Activated CD4-positive, alpha-beta T cell treated with anti-CD3 and anti-CD28 coated beads for 36 hours (primary cell): Measurements from ENCODE around the gene ZMIZ1. TPM values are rescaled to one million over a fixed set of nuclear protein-coding genes. Genes with fewer than 3 reads are reported as not detected.

Experiments
- ATAC-seq: fragments of 200-7000 bp; cut with Tn5 transposase; one replicate; pipeline ENCODE4 v1.10.0; 2021; ENCODE audit warnings: mild to moderate bottlenecking, moderate library complexity
- CTCF ChIA-PET: fragments of 350-600 bp; sonication (Branson Sonifier 250); formaldehyde crosslinking; loops from one replicate; lab custom pipeline; 2021; ENCODE audit warnings: antibody characterized with exemption; lab: Charles Lee
- POLR2A ChIA-PET: fragments of 350-600 bp; sonication (Branson Sonifier 250); formaldehyde crosslinking; loops from one replicate; lab custom pipeline; 2021; ENCODE audit warnings: antibody characterized with exemption, inconsistent platforms; lab: Charles Lee
- DNase-seq: peaks from one replicate; pipeline ENCODE4 v3.0.0-alpha.2; 2020
- H3K27ac Mint-ChIP-seq: one replicate; pipeline ENCODE4 v1.8.0; 2021; ENCODE audit warnings: mixed read lengths
- H3K27me3 Mint-ChIP-seq: one replicate; pipeline ENCODE4 v1.8.0; 2021; ENCODE audit warnings: mixed read lengths
- H3K36me3 Mint-ChIP-seq: one replicate; pipeline ENCODE4 v1.8.0; 2021; ENCODE audit warnings: low read depth, mixed read lengths
- H3K4me1 Mint-ChIP-seq: one replicate; pipeline ENCODE4 v1.8.0; 2021; ENCODE audit warnings: mixed read lengths
- H3K4me3 Mint-ChIP-seq: one replicate; pipeline ENCODE4 v1.8.0; 2021; ENCODE audit warnings: mild to moderate bottlenecking, moderate library complexity, mixed read lengths
- H3K9me3 Mint-ChIP-seq: one replicate; pipeline ENCODE4 v1.8.0; 2021; ENCODE audit warnings: low read depth, mixed read lengths
- intact Hi-C, 2 experiments: fragments of 100-400 bp; cut with DNase I in 1 of 2; cut with micrococcal nuclease in 1 of 2; formaldehyde crosslinking; loops; one replicate each; pipeline versions ENCODE4 v1.14.2 to v1.15.1; 2022 to 2024; cut with DNase I, micrococcal nuclease
- total RNA-seq, 2 experiments: library from RNA; stranded (reverse); gene quantifications; one replicate each; pipeline ENCODE4 v1.2.3, GENCODE V29; 2021

Gene ZMIZ1
- total RNA-seq, 2 experiments from 2014 or later: 33.9 to 34.3 TPM

DNA sequence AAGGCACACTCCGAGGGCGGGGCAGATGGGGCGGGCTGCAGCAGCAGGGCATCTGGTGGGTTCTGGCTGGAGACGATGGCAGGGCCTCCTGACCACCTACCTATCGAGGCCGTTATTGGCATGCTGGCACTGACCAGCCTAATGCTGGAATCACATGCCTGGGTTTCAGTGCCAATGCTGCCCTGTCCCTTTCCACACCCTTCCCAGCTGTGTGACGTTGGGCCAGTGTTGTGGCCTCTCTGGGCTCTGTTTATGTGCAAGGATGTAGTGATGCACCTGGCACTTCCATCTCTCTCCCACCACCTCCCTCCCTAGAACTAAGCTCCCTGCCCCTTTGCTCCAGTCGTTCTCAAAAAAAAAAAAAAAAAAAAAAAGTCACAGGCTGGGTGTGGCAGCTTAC is 132.9 kb downstream of the ZMIZ1 start:
- DNase-seq (no peak), ATAC-seq (no peak)
- ChIA-PET POLR2A (no interaction called here), CTCF (interaction anchor here (1.5 kb wide), 1 partner anchor 12 kb away, joined by 4 read pairs; no protein-coding TSS in a partner anchor)
- no peak overlapping the region for H3K4me3 Mint-ChIP-seq
- no peaks in the 10 kb centered on the region for H3K9me3 Mint-ChIP-seq
- intact Hi-C loops: no loop called here
- H3K27me3 Mint-ChIP-seq: no peaks in the 10 kb centered on the region
- H3K27ac Mint-ChIP-seq: no peak overlapping the region
- peaks cover 3% of the 10 kb centered on the region for H3K36me3 Mint-ChIP-seq
- no peaks in the 10 kb centered on the region for H3K4me1 Mint-ChIP-seq

DNA sequence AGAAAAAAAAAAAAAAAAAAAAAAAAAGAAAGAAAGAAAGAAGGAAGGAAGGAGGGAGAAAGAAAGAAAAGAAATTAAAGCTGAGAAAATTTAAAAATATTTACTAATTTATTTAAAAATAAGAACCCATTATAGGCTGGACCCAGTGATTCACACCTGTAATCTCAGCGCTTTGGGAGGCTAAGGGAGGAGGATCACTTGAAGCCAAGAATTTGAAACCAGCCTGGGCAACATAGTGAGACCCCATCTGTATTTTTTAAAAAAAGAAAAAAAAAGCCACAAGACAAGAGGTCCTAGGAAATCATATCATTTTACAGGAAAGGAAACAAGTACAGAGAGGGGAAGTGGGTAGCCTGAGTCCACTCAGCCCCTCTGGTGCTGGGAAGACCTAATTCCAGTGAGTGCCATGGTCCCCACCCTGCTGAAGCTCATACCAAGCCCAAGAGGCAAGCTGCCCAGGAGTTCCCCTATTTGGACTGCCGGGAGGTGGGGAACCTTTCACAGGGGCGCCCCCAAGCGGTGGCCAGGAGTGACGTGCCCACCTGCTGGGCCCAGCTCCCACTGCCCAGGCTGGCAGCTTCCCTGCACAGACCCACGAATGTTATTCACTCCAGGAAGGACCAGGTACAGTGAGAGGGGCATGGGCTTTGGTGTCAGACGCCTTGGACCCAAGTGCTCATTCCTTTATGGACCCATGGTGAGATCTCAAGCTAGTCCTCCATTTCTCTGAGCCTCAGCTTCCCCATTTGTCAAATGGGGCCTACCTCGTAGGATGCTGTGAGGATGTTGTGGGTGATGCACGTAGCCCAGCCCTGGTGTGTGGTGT is 133.6 kb downstream of the ZMIZ1 start:
- Mint-ChIP-seq H3K9me3 (no peaks in the 10 kb centered on the region), H3K27ac (no peak overlapping the region), H3K27me3 (no peaks in the 10 kb centered on the region), H3K4me3 (no peak overlapping the region), H3K4me1 (no peaks in the 10 kb centered on the region), H3K36me3 (peaks cover 3% of the 10 kb centered on the region)
- POLR2A ChIA-PET: no interaction called here
- intact Hi-C loops: no loop called here
- peak; percentile 70 for DNase-seq
- ATAC-seq: no peak
- CTCF ChIA-PET: interaction anchor here (0.6 to 1.5 kb wide), 3 partner anchors 11 to 172 kb away, joined by 3 to 4 read pairs (median 3); no protein-coding TSS in a partner anchor

DNA sequence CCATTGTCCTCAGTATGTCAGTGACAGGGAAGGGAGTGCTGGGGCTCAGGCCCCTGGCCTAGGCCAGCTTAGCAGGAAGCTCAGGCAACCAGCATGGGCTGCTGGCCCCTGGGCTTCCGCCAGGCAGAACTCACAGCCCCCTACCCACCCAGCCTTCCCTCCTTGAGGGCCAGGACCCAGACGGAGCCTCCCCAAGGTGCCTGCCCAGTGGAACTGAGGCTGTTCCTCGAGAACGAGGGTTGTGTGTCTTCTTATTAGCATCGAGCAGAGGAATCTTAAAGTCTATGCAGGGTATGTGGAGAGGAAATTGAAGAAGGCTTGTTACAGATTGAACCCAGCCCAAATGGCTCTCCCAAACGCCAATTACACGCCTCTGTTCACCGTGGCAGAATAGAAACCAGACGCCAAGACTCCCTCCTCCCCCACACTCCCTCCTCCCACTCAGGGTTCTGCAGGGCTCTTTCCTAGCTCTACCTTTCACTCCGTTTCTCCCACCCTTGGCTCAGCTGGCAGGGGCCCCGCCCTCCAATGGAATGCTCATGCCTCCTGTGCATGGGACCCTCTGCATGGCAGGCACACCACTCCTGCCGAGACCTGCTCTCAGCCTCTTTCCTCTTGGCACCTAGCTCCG is 134.4 kb downstream of the ZMIZ1 start:
- DNase-seq: no peak
- Mint-ChIP-seq H3K36me3 (peaks cover 3% of the 10 kb centered on the region), H3K27ac (no peak overlapping the region), H3K4me1 (no peaks in the 10 kb centered on the region), H3K9me3 (no peaks in the 10 kb centered on the region), H3K27me3 (no peaks in the 10 kb centered on the region), H3K4me3 (no peak overlapping the region)
- intact Hi-C loops: no loop called here
- ChIA-PET CTCF (interaction anchor here (0.6 to 1.5 kb wide), 7 partner anchors 8 to 171 kb away, joined by 3 to 10 read pairs (median 3); no protein-coding TSS in a partner anchor), POLR2A (no interaction called here)
- no peak for ATAC-seq

DNA sequence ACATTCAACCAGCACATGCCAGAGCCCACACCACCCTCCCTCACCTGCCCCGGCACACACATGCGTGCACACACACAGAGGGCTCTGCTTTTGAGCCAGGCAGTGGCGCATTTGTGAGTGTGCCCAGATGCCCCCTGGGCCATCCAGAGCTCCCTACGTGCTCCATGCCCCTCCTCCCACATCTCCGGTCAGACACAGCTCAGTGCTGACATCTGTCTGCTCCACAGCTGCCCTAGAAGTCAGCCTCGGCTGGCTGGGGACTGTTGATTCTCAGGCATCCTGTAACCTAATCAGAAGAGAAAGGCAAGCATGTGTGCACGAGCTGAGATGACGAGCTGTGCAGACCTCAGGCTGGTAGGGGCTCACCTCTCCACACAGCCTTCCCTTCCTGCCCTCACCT is 135.1 kb downstream of the ZMIZ1 start:
- DNase-seq (no peak), ATAC-seq (no peak)
- intact Hi-C loops: no loop called here
- H3K4me1 Mint-ChIP-seq: no peaks in the 10 kb centered on the region
- no peak overlapping the region for H3K4me3 Mint-ChIP-seq
- H3K27me3 Mint-ChIP-seq: no peaks in the 10 kb centered on the region
- no peaks in the 10 kb centered on the region for H3K9me3 Mint-ChIP-seq
- POLR2A ChIA-PET: no interaction called here
- CTCF ChIA-PET: interaction anchor here (0.6 to 1.5 kb wide), 7 partner anchors 8 to 679 kb away, joined by 3 to 10 read pairs (median 3); no protein-coding TSS in a partner anchor
- no peak overlapping the region for H3K27ac Mint-ChIP-seq
- peaks cover 3% of the 10 kb centered on the region for H3K36me3 Mint-ChIP-seq

- ChIA-PET POLR2A (no interaction called here), CTCF (interaction anchor here (0.6 to 1.8 kb wide), 2 partner anchors 11 to 77 kb away, joined by 3 to 9 read pairs; no protein-coding TSS in a partner anchor)
- Mint-ChIP-seq H3K4me1 (no peaks in the 10 kb centered on the region), H3K4me3 (no peak overlapping the region), H3K36me3 (peaks cover 3% of the 10 kb centered on the region), H3K27me3 (no peaks in the 10 kb centered on the region), H3K27ac (no peak overlapping the region), H3K9me3 (no peaks in the 10 kb centered on the region)
- intact Hi-C loops: no loop called here
- ATAC-seq (no peak), DNase-seq (no peak)
Measured at GRCh38 chr10:79206300-79207095, 137.7 kb downstream of the ZMIZ1 start.

GRCh38 chr10:79207096-79207357 is 138.3 kb downstream of the ZMIZ1 start:
- no peak overlapping the region for H3K27ac Mint-ChIP-seq
- DNase-seq (no peak), ATAC-seq (no peak)
- ChIA-PET CTCF (no interaction called here), POLR2A (no interaction called here)
- H3K27me3 Mint-ChIP-seq: no peaks in the 10 kb centered on the region
- H3K4me1 Mint-ChIP-seq: no peaks in the 10 kb centered on the region
- peaks cover 3% of the 10 kb centered on the region for H3K36me3 Mint-ChIP-seq
- no peak overlapping the region for H3K4me3 Mint-ChIP-seq
- H3K9me3 Mint-ChIP-seq: no peaks in the 10 kb centered on the region
- intact Hi-C loops: no loop called here

GRCh38 chr10:79207726-79208125 is 139.0 kb downstream of the ZMIZ1 start:
- H3K9me3 Mint-ChIP-seq: no peaks in the 10 kb centered on the region
- peaks cover 3% of the 10 kb centered on the region for H3K36me3 Mint-ChIP-seq
- H3K4me1 Mint-ChIP-seq: no peaks in the 10 kb centered on the region
- H3K4me3 Mint-ChIP-seq: no peak overlapping the region
- H3K27me3 Mint-ChIP-seq: no peaks in the 10 kb centered on the region
- H3K27ac Mint-ChIP-seq: no peak overlapping the region
- ChIA-PET CTCF (no interaction called here), POLR2A (no interaction called here)
- intact Hi-C loops: no loop called here
- DNase-seq (no peak), ATAC-seq (no peak)

- ChIA-PET CTCF (interaction anchor here (1.3 to 1.6 kb wide), 2 partner anchors 11 to 13 kb away, joined by 3 to 4 read pairs; no protein-coding TSS in a partner anchor), POLR2A (no interaction called here)
- ATAC-seq (no peak), DNase-seq (no peak)
- H3K4me3 Mint-ChIP-seq: no peak overlapping the region
- intact Hi-C loops: no loop called here
- peaks cover 1% of the 10 kb centered on the region for H3K36me3 Mint-ChIP-seq
- no peaks in the 10 kb centered on the region for H3K27me3 Mint-ChIP-seq
- no peaks in the 10 kb centered on the region for H3K9me3 Mint-ChIP-seq
- no peaks in the 10 kb centered on the region for H3K4me1 Mint-ChIP-seq
- H3K27ac Mint-ChIP-seq: no peak overlapping the region
Measured at GRCh38 chr10:79208251-79208983, 139.7 kb downstream of the ZMIZ1 start.

GRCh38 chr10:79209340-79209739 is 140.6 kb downstream of the ZMIZ1 start:
- Mint-ChIP-seq H3K36me3 (no peaks in the 10 kb centered on the region), H3K4me3 (no peak overlapping the region), H3K27me3 (no peaks in the 10 kb centered on the region), H3K27ac (no peak overlapping the region), H3K4me1 (no peaks in the 10 kb centered on the region), H3K9me3 (no peaks in the 10 kb centered on the region)
- no peak for ATAC-seq
- ChIA-PET CTCF (interaction anchor here (0.7 to 1.6 kb wide), 3 partner anchors 12 to 185 kb away, joined by 3 to 4 read pairs (median 3); no protein-coding TSS in a partner anchor), POLR2A (no interaction called here)
- no peak for DNase-seq
- intact Hi-C loops: no loop called here

DNA sequence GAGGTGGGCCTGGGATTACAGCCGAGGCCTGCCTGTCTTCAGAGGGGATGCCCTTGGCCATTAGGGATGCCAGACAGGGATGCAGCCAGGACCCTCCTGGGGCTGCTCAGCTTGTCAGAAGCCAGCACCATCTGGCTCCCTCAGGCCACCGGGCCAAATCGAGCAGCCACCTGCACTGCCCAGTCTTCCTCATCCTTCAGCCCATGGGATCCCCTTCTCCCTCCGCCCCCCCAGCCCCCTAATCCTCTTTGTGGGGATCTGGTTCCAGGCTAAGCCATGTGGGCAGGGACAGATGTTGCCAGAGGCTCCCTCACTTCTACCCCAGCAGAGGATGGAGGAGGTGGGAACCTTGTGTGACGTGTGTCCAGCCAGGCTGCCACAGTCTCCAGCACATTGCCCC is 141.1 kb downstream of the ZMIZ1 start:
- Mint-ChIP-seq H3K9me3 (no peaks in the 10 kb centered on the region), H3K27ac (no peak overlapping the region), H3K36me3 (no peaks in the 10 kb centered on the region), H3K4me1 (no peaks in the 10 kb centered on the region), H3K4me3 (no peak overlapping the region), H3K27me3 (no peaks in the 10 kb centered on the region)
- intact Hi-C loops: no loop called here
- no peak for DNase-seq
- CTCF ChIA-PET: interaction anchor here (0.7 to 1.6 kb wide), 3 partner anchors 12 to 186 kb away, joined by 3 to 4 read pairs (median 3); no protein-coding TSS in a partner anchor
- ATAC-seq: no peak
- POLR2A ChIA-PET: no interaction called here

GRCh38 chr10:79210672-79211071 is 141.9 kb downstream of the ZMIZ1 start:
- no peak overlapping the region for H3K4me3 Mint-ChIP-seq
- no peaks in the 10 kb centered on the region for H3K4me1 Mint-ChIP-seq
- H3K36me3 Mint-ChIP-seq: no peaks in the 10 kb centered on the region
- CTCF ChIA-PET: interaction anchor here (1.2 kb wide), 1 partner anchor 9 kb away, joined by 3 read pairs; no protein-coding TSS in a partner anchor
- H3K27ac Mint-ChIP-seq: no peak overlapping the region
- intact Hi-C loops: no loop called here
- H3K9me3 Mint-ChIP-seq: no peaks in the 10 kb centered on the region
- H3K27me3 Mint-ChIP-seq: no peaks in the 10 kb centered on the region
- POLR2A ChIA-PET: no interaction called here
- no peak for DNase-seq
- ATAC-seq: no peak
